Chondrocyte (in vitro differentiated cells): Measurements from ENCODE around the gene AGBL4. TPM values are rescaled to one million over a fixed set of nuclear protein-coding genes. Genes with fewer than 3 reads are reported as not detected.
"Not testable (repeated sequence)": the region's sequence is repeated elsewhere in the genome, so short reads cannot be mapped to it uniquely, and the experiment has no call there.

Experiments
- DNase-seq: peaks from one replicate; pipeline ENCODE4 v3.0.0; 2021; ENCODE audit warnings: mixed read lengths, low spot score
- H3K27ac Mint-ChIP-seq: one replicate; pipeline ENCODE4 v1.8.0; 2021; ENCODE audit warnings: mild to moderate bottlenecking, moderate library complexity, mixed read lengths; ENCODE audit not compliant: unreplicated experiment
- H3K27me3 Mint-ChIP-seq: 2 replicates; pipeline ENCODE4 v1.8.0; 2021; ENCODE audit warnings: low read depth, mixed read lengths
- H3K36me3 Mint-ChIP-seq: 2 replicates; pipeline ENCODE4 v1.8.0; 2021; ENCODE audit warnings: low read depth, mixed read lengths
- H3K4me1 Mint-ChIP-seq: 2 replicates; pipeline ENCODE4 v1.8.0; 2021; ENCODE audit warnings: low read depth, mild to moderate bottlenecking, mixed read lengths
- H3K4me3 Mint-ChIP-seq: one replicate; pipeline ENCODE4 v1.8.0; 2021; ENCODE audit warnings: mild to moderate bottlenecking, moderate library complexity, mixed read lengths; ENCODE audit not compliant: unreplicated experiment
- H3K9me3 Mint-ChIP-seq: 2 replicates; pipeline ENCODE4 v1.8.0; 2021; ENCODE audit warnings: low read depth, mixed read lengths
- CTCF ChIP-seq: fragments of 200-600 bp; sonication (generic); IDR thresholded peaks from 2 replicates; pipeline ENCODE4 v1.5.0; 2021; ENCODE audit warnings: antibody characterized with exemption, mild to moderate bottlenecking, moderate library complexity
- total RNA-seq: library from RNA; stranded (reverse); gene quantifications from 3 replicates; pipeline ENCODE4 v1.2.1, GENCODE V29; 2021

Gene AGBL4
- total RNA-seq, 1 donor from 2014 or later, result not detected

- no peaks in the 10 kb centered on the region for H3K4me1 Mint-ChIP-seq
- H3K27ac Mint-ChIP-seq, result no peak overlapping the region
- no peaks in the 10 kb centered on the region for H3K27me3 Mint-ChIP-seq
- peaks cover 36% of the 10 kb centered on the region for H3K9me3 Mint-ChIP-seq
- DNase-seq, result no peak
- no peak overlapping the region for H3K4me3 Mint-ChIP-seq
- TF ChIP-seq CTCF, result no peak
- no peaks in the 10 kb centered on the region for H3K36me3 Mint-ChIP-seq
Observed at GRCh38 chr1:49293016-49293415, 730.7 kb downstream of the AGBL4 start.

GRCh38 chr1:49257211-49258049, 766.3 kb downstream of the AGBL4 start:
- peaks cover 46% of the 10 kb centered on the region for H3K9me3 Mint-ChIP-seq
- not testable (repeated sequence) for H3K36me3 Mint-ChIP-seq, H3K4me3 Mint-ChIP-seq, H3K27me3 Mint-ChIP-seq, H3K27ac Mint-ChIP-seq, H3K4me1 Mint-ChIP-seq
- peak; percentile 54 for DNase-seq

GRCh38 chr1:49252917-49253316, 770.8 kb downstream of the AGBL4 start:
- no peak for TF ChIP-seq CTCF
- no peaks in the 10 kb centered on the region for H3K4me1 Mint-ChIP-seq

GRCh38 chr1:49251019-49251784, 772.6 kb downstream of the AGBL4 start:
- TF ChIP-seq CTCF, result no peak
- Mint-ChIP-seq H3K36me3 (no peaks in the 10 kb centered on the region), H3K4me1 (no peaks in the 10 kb centered on the region), H3K27ac (no peak overlapping the region), H3K27me3 (no peaks in the 10 kb centered on the region), H3K9me3 (peaks cover 60% of the 10 kb centered on the region), H3K4me3 (no peak overlapping the region)
- DNase-seq, result no peak

More at GRCh38 chr1:49252917-49253316, 770.8 kb downstream of the AGBL4 start:
- H3K27ac Mint-ChIP-seq, result no peak overlapping the region
- H3K36me3 Mint-ChIP-seq, result no peaks in the 10 kb centered on the region
- no peak overlapping the region for H3K4me3 Mint-ChIP-seq
- H3K9me3 Mint-ChIP-seq, result peaks cover 63% of the 10 kb centered on the region
- DNase-seq, result no peak
- H3K27me3 Mint-ChIP-seq, result no peaks in the 10 kb centered on the region

- Mint-ChIP-seq H3K9me3 (peaks cover 41% of the 10 kb centered on the region), H3K4me1 (no peaks in the 10 kb centered on the region), H3K27ac (no peak overlapping the region), H3K27me3 (no peaks in the 10 kb centered on the region), H3K36me3 (peaks cover 2% of the 10 kb centered on the region), H3K4me3 (no peak overlapping the region)
- DNase-seq, result no peak
- no peak for TF ChIP-seq CTCF
Observed at GRCh38 chr1:49240709-49241221, 783.0 kb downstream of the AGBL4 start.
